GM13976 (cell line): ENCODE results near the gene DHRSX.
"Not testable (repeated sequence)": the region's sequence is repeated elsewhere in the genome, so short reads cannot be mapped to it uniquely, and the experiment has no call there.

Source experiments
- DNase-seq: peaks from one replicate; pipeline ENCODE4 v3.0.0; 2012; ENCODE audit warnings: low spot score
- in situ Hi-C: fragments of 300-500 bp; cut with MboI; formaldehyde crosslinking; loops from one replicate; pipeline ENCODE4 v1.12.0; 2022; ENCODE audit warnings: low sequenced_read_pairs, mixed read lengths, inconsistent platforms; ENCODE audit not compliant: unreplicated experiment
- TF ChIP-seq, protein P1 (sequence below): IDR thresholded peaks from 2 replicates; pipeline ENCODE4 v1.5.1; 2012; ENCODE audit warnings: borderline replicate concordance, mild to moderate bottlenecking; ENCODE audit not compliant: insufficient read depth; ENCODE audit errors: extremely low read depth, missing control alignments, control extremely low read depth

DHRSX gene

DNA sequence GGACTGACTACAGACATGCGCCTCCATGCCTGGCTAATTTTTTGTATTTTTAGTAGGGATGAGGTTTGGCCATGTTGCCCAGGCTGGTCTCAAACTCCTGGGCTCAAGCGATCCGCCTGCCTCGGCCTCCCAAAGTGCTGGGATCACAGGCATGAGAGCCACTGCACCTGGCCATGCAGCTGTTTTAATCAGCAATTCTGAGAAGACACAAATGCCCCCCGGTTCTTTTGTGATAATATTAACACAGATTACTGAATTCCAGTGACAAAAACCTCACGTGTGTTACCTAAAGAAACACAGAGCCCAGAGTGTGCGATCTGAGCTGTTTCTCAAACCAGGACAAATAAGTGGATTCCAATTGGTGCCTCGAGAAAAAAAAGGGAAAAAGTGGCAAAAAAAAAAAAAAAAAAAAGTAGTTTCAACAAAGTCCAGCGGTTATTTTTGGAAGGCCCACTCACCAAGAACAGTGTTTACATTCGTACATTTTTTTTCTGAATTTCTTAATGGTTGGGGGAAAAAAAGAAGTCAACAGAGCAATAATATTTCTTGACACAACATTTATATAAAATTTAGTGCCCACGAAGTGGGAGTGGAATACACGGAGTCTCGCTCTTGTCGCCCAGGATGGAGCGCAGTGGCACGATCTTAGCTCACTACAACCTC is 17.2 kb downstream of the DHRSX start:
- in situ Hi-C loops: no loop called here
- TF ChIP-seq, protein P1, sequence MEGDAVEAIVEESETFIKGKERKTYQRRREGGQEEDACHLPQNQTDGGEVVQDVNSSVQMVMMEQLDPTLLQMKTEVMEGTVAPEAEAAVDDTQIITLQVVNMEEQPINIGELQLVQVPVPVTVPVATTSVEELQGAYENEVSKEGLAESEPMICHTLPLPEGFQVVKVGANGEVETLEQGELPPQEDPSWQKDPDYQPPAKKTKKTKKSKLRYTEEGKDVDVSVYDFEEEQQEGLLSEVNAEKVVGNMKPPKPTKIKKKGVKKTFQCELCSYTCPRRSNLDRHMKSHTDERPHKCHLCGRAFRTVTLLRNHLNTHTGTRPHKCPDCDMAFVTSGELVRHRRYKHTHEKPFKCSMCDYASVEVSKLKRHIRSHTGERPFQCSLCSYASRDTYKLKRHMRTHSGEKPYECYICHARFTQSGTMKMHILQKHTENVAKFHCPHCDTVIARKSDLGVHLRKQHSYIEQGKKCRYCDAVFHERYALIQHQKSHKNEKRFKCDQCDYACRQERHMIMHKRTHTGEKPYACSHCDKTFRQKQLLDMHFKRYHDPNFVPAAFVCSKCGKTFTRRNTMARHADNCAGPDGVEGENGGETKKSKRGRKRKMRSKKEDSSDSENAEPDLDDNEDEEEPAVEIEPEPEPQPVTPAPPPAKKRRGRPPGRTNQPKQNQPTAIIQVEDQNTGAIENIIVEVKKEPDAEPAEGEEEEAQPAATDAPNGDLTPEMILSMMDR: no peak

DNA sequence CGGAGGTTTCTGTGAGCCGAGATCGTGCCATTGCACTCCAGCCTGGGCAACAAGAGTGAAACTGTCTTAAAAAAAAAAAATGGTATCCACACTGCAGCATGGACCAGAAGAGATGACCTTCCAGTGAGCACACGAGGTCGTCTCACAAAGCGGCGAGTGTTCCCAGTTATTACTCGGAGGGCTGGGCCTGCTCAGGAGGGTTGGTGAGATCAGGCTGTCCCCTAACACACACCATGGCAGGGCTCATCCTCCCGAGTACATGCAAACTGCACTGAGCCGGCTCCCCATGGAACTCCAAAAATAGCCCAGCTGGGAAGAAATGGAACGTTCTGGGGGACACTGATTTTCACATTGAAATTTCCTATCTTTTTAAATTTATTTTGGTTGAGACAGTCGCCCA is 19.2 kb downstream of the DHRSX start:
- in situ Hi-C loops, DNase-seq: not testable (repeated sequence)

More for the DNA sequence above, 17.2 kb downstream of the DHRSX start:
- DNase-seq: no peak

DNA sequence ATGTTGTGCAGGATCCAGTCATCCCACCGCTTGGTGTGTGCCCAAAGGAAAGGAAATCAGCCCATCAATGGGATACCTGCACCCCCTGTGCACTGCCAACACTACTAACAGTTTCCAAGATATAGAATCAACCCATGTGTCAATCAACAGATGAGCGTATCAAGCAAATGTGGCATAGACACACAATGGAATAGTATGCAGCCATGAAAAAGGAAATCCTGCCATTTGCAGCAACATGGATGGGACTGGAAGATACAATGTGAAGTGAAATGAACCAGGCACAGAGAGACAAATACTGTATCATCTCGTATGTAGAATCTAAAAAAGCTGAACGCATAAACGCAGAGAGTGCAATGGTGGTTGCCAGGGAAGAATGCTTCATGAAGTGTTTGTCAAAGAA is 20.8 kb downstream of the DHRSX start:
- DNase-seq, in situ Hi-C loops: not testable (repeated sequence)

DNA sequence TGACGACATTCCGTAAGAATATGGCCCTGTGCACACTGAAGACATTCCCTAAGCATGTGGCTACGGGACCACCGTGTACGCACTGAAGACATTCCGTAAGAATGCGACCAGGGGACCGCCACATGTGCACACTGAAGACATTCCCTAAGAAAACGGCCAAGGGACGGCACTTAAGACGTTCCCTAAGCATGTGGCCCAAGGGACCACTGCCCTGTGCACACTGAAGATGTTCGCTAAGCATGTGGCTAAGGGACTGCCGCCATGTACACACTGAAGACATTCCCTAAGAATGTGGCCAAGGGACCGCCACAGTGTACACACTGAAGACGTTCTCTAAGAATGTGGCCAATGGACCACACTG is 21.4 kb downstream of the DHRSX start:
- TF ChIP-seq, protein P1: no peak
- in situ Hi-C loops: no loop called here
- DNase-seq: no peak

DNA sequence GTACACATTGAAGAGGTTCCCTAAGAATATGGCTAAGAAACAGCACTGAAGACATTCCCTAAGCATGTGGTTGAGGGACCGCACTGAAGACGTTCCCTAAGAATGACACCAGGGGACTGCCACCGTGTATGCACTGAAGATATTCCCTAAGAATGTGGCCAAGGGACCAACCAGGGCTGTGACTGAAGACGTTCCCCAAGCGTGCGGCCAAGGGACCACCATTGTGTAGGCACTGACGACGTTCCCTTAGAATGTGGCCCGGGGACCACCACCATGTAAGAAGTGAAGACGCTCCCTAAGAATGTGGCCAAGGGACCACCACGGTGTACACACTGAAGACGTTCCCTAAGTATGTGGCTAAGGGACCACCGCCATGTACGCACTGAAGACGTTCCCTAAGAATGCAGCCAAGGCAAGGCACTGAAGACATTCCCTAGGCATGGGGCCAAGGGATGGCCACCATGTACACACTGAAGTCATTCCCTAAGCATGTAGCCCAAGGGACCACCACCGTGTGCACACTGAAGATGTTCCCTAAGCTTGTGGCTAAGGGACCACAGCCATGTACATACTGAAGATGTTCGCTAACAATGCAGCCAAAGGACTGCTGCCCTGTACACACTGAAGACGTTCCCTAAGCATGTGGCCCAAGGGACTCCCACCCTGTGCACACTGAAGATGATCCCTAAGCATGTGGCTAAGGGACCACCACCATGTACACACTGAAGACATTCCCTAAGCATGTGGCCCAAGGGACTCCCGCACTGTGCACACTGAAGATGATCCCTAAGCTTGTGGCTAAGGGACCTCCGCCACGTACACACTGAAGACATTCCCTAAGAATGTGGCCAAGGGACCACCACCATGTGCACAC is 22.0 kb downstream of the DHRSX start:
- TF ChIP-seq, protein P1: no peak
- no peak for DNase-seq
- in situ Hi-C loops: no loop called here

DNA sequence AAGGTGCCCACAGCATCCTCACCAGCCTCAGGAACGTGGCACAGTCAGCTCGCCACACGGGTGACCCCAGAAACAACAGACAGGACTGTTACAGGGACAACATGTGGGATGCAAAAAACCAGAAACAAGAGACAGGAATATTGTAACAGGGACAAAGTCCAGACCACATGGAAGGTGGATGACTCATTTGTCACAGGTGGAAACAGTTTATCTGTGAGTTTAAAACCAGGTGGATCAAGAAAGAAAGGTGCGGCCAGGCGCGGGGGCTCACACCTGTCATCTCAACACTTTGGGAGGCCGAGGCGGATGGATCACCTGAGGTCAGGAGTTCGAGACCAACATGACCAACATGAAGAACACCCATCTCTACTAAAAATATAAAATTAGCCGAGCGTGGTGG is 23.5 kb downstream of the DHRSX start:
- DNase-seq, in situ Hi-C loops: not testable (repeated sequence)

DNA sequence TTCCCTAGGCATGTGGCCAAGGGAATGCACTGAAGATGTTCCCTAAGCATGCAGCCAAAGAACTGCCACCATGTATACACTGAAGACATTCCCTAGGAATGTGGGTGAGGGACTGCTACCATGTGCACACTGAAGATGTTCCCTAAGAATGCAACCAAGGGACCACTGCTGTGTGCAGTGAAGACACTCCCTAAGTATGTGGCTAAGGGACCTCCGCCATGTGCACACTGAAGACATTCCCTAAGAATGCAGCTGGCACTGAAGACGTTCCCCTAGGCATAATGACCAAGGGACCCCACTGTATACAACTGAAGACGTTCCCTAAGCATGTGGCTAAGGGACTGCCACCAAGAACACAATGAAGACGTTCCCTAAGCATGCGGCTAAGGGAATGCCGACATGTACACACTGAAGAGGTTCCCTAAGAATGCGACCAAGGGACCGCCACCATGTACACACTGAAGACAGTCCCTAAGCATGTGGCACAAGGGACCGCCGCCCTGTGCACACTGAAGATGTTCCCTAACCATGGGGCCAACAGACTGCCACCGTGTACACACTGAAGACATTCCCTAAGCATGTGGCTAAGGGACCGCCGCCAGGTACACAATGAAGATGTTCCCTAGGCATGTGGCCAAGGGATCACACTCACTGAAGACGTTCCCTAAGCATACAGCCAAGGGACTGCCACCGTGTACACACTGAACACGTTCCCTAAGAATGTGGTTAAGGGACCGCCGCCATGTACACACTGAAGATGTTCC is 25.6 kb downstream of the DHRSX start:
- no peak for DNase-seq
- in situ Hi-C loops: no loop called here
- TF ChIP-seq, protein P1: no peak
